DOHH2 (cell line): ENCODE measurements around the gene KAZALD1.

Source experiments
- H3F3A ChIP-seq: fragments of 200-600 bp; sonication (generic), shearing (Covaris generic); 2 replicates; pipeline ENCODE4 v1.6.0; 2016; ENCODE audit warnings: antibody characterized with exemption, mild to moderate bottlenecking; ENCODE audit not compliant: control insufficient read depth, insufficient read depth
- H3K27ac ChIP-seq: fragments of 200-600 bp; sonication (generic); 2 replicates; pipeline ENCODE4 v1.5.1; 2014; ENCODE audit warnings: low read depth, mild to moderate bottlenecking, low read length, moderate library complexity
- H3K27me3 ChIP-seq: fragments of 200-600 bp; sonication (generic); 2 replicates; pipeline ENCODE4 v1.6.1; 2014; ENCODE audit warnings: mild to moderate bottlenecking, low read length, mixed read lengths; ENCODE audit not compliant: control insufficient read depth
- H3K36me3 ChIP-seq: fragments of 200-600 bp; sonication (generic); 2 replicates; pipeline ENCODE4 v1.6.1; 2014; ENCODE audit warnings: mild to moderate bottlenecking, low read length, moderate library complexity, mixed read lengths; ENCODE audit not compliant: control insufficient read depth
- H3K4me1 ChIP-seq: fragments of 200-600 bp; sonication (generic); 2 replicates; pipeline ENCODE4 v1.6.1; 2014; ENCODE audit warnings: mild to moderate bottlenecking, low read length, mixed read lengths; ENCODE audit not compliant: control insufficient read depth
- H3K4me2 ChIP-seq: fragments of 200-600 bp; sonication (generic); 2 replicates; pipeline ENCODE4 v1.6.0; 2014; ENCODE audit warnings: mild to moderate bottlenecking, low read length, moderate library complexity
- H3K4me3 ChIP-seq: fragments of 200-600 bp; sonication (generic); 2 replicates; pipeline ENCODE4 v1.5.1; 2014; ENCODE audit warnings: mild to moderate bottlenecking, low read length, mixed read lengths
- H3K79me2 ChIP-seq: fragments of 200-600 bp; sonication (generic); 2 replicates; pipeline ENCODE4 v1.6.1; 2014; ENCODE audit warnings: mild to moderate bottlenecking, low read length, mixed read lengths; ENCODE audit not compliant: control insufficient read depth
- H3K9me2 ChIP-seq: fragments of 200-600 bp; sonication (generic); replicated peaks from 2 replicates; pipeline ENCODE4 v1.6.1; 2014; ENCODE audit warnings: mild to moderate bottlenecking, low read length, mixed read lengths; ENCODE audit not compliant: control insufficient read depth
- H3K9me3 ChIP-seq: fragments of 200-600 bp; sonication (generic); 2 replicates; pipeline ENCODE4 v1.6.1; 2014; ENCODE audit warnings: antibody characterized with exemption, low read length, mixed read lengths; ENCODE audit not compliant: control insufficient read depth, insufficient read depth
- H4K20me1 ChIP-seq: fragments of 200-600 bp; sonication (generic); 2 replicates; pipeline ENCODE4 v1.6.0; 2014; ENCODE audit warnings: low read depth, mild to moderate bottlenecking, antibody characterized with exemption, low read length, moderate library complexity; ENCODE audit not compliant: control insufficient read depth, insufficient read depth
- EZH2phosphoT487 ChIP-seq: fragments of 200-600 bp; sonication (generic); IDR thresholded peaks from 2 replicates; pipeline ENCODE4 v1.6.1; 2017; ENCODE audit warnings: borderline replicate concordance, mild to moderate bottlenecking, antibody characterized with exemption, low read length, moderate library complexity, mixed read lengths
- TF ChIP-seq, protein P1 (sequence below): fragments of 200-600 bp; sonication (generic); IDR thresholded peaks from one replicate; pipeline ENCODE4 v1.5.1; 2014; ENCODE audit warnings: antibody characterized with exemption, mild to moderate bottlenecking, low read depth, low read length; ENCODE audit not compliant: poor library complexity, severe bottlenecking

The KAZALD1 gene

GRCh38 chr10:101066896-101067355, 5.1 kb downstream of the KAZALD1 start:
- no peak overlapping the region for H3K27ac ChIP-seq
- no peaks in the 10 kb centered on the region for H3K9me2 ChIP-seq
- H3K9me3 ChIP-seq: no peaks in the 10 kb centered on the region
- H3K4me2 ChIP-seq: peak overlapping the region; percentile 100
- H3K79me2 ChIP-seq: no peaks in the 10 kb centered on the region
- TF ChIP-seq, protein P1, sequence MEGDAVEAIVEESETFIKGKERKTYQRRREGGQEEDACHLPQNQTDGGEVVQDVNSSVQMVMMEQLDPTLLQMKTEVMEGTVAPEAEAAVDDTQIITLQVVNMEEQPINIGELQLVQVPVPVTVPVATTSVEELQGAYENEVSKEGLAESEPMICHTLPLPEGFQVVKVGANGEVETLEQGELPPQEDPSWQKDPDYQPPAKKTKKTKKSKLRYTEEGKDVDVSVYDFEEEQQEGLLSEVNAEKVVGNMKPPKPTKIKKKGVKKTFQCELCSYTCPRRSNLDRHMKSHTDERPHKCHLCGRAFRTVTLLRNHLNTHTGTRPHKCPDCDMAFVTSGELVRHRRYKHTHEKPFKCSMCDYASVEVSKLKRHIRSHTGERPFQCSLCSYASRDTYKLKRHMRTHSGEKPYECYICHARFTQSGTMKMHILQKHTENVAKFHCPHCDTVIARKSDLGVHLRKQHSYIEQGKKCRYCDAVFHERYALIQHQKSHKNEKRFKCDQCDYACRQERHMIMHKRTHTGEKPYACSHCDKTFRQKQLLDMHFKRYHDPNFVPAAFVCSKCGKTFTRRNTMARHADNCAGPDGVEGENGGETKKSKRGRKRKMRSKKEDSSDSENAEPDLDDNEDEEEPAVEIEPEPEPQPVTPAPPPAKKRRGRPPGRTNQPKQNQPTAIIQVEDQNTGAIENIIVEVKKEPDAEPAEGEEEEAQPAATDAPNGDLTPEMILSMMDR: no peak
- no peak for TF ChIP-seq EZH2phosphoT487
- no peaks in the 10 kb centered on the region for H3K36me3 ChIP-seq
- H3K4me1 ChIP-seq: peaks cover 77% of the 10 kb centered on the region
- H4K20me1 ChIP-seq: no peaks in the 10 kb centered on the region
- peaks cover 20% of the 10 kb centered on the region for H3F3A ChIP-seq
- H3K4me3 ChIP-seq: peak overlapping the region; percentile 91
- peaks cover 30% of the 10 kb centered on the region for H3K27me3 ChIP-seq

DNA sequence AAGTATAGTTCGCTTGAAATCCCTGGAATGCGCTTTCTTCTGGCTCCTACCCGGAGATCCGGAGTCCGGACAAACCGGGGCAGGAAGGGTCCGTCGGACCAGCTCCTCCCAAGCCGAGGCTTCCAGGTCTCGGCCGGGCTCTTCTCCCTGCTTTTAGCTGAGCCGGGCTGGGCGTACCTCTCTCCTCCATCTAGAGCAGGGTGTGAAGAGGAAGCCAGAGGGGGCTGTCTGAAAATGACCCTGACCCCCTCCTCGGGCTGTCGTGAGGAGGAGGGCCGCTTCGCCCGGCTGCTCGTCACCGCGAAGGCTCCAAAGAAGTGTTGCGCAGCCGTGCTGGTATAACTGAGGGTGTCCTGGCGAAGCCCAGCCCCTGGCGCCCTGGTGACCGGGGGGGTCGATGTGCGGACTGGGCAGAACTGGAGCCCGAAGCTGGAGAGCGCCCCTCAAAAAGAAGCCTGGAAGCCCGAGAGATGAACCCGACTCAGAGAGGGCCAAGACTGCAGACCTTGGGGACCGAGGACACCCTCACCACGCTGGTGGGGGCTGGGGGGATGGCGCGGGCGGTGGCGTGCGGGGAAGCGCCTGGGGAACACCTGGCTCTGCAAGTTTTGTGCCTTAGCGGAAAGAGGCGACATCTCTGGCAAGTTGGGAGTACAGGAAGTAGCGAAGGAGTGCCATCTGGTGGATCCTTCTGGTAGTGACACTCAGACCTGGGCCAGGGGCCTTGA, 5.7 kb downstream of the KAZALD1 start:
- Histone ChIP-seq H3K79me2 (no peaks in the 10 kb centered on the region), H3K9me3 (no peaks in the 10 kb centered on the region), H3K9me2 (no peaks in the 10 kb centered on the region), H3K4me2 (peak overlapping the region; percentile 100), H3K4me1 (peaks cover 77% of the 10 kb centered on the region), H3K27me3 (peaks cover 30% of the 10 kb centered on the region), H3K4me3 (peak overlapping the region; percentile 91), H3K27ac (no peak overlapping the region), H4K20me1 (no peaks in the 10 kb centered on the region), H3F3A (peaks cover 20% of the 10 kb centered on the region), H3K36me3 (no peaks in the 10 kb centered on the region)
- no peak; the same call in 1 of the 2 replicates for TF ChIP-seq EZH2phosphoT487
- TF ChIP-seq, protein P1: peak; percentile 74

DNA sequence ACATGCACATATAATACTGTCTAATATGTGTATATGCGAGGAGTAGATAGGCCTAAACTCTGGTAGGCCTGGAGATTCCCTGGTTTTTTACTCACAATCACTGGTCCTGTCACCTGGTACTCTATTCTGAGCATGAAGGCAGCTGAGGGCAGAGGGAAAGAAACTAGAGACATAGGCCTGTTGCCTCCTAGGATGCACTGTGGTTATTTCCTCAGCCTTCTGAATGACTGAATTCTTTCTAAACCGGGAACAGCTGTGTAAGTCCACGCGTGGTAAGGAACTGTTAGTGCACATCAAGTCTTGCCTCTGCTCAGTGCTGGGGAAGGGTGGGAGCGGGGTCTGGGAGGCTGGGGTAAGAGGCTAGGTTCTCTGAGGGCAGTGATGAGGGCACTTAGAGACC, 7.7 kb downstream of the KAZALD1 start:
- Histone ChIP-seq H3K27ac (no peak overlapping the region), H3K27me3 (peaks cover 18% of the 10 kb centered on the region), H4K20me1 (no peaks in the 10 kb centered on the region), H3K9me2 (no peaks in the 10 kb centered on the region), H3K79me2 (no peaks in the 10 kb centered on the region), H3K4me3 (no peak overlapping the region), H3K4me2 (no peak overlapping the region), H3F3A (peaks cover 20% of the 10 kb centered on the region), H3K36me3 (no peaks in the 10 kb centered on the region), H3K9me3 (no peaks in the 10 kb centered on the region), H3K4me1 (peaks cover 66% of the 10 kb centered on the region)
- TF ChIP-seq, protein P1: no peak
- TF ChIP-seq EZH2phosphoT487: no peak
